Breast epithelium (tissue), 3 donors: Measurements from ENCODE around the gene XIRP2.

Source experiments
- POLR2A ChIP-seq: fragments of 450-650 bp; IDR thresholded peaks from one replicate; pipeline ENCODE4 v1.6.1; 2016; ENCODE audit warnings: antibody characterized with exemption, mild to moderate bottlenecking, moderate library complexity
- POLR2AphosphoS5 ChIP-seq, 3 donors: sonication (generic); formaldehyde crosslinking; IDR thresholded peaks; one replicate each; pipeline ENCODE4 v1.6.1; 2017; ENCODE audit warnings: antibody characterized with exemption in 3 of 3
- TF ChIP-seq, protein P1 (sequence below), 3 donors: fragments of 450-650 bp; IDR thresholded peaks; one replicate each; pipeline ENCODE4 v1.5.1; 2016 to 2017; ENCODE audit warnings: antibody characterized with exemption in 3 of 3, mild to moderate bottlenecking in 3 of 3, moderate library complexity in 3 of 3

DNA sequence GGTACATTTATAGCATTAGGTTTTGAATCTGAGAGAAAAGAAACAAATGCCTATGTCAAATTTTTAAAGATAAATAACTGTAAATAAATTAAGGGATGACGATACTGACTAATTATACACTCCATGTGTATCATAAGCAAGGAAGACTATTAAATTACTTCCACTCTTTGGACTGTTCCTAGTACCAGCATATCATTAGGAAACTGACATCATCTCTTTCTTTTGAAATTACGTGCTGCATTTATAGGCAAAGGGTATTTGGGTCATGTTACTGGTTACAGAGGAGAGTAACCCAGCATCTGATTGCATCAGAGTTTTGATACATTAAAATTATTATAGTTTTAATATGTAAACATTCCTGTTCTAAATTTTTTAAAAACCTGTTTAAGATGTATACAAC is 309.7 kb downstream of the XIRP2 start:
- TF ChIP-seq, protein P1, sequence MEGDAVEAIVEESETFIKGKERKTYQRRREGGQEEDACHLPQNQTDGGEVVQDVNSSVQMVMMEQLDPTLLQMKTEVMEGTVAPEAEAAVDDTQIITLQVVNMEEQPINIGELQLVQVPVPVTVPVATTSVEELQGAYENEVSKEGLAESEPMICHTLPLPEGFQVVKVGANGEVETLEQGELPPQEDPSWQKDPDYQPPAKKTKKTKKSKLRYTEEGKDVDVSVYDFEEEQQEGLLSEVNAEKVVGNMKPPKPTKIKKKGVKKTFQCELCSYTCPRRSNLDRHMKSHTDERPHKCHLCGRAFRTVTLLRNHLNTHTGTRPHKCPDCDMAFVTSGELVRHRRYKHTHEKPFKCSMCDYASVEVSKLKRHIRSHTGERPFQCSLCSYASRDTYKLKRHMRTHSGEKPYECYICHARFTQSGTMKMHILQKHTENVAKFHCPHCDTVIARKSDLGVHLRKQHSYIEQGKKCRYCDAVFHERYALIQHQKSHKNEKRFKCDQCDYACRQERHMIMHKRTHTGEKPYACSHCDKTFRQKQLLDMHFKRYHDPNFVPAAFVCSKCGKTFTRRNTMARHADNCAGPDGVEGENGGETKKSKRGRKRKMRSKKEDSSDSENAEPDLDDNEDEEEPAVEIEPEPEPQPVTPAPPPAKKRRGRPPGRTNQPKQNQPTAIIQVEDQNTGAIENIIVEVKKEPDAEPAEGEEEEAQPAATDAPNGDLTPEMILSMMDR (IDR thresholded peaks at IDR 0.05), result no peak
- no peak for TF ChIP-seq POLR2A
- TF ChIP-seq POLR2AphosphoS5 (IDR thresholded peaks at IDR 0.05), result no peak
